DOHH2 (cell line): ENCODE results near the gene CBLN3.

Experiments used
- H3F3A ChIP-seq: fragments of 200-600 bp; sonication (generic), shearing (Covaris generic); 2 replicates; pipeline ENCODE4 v1.6.0; 2016; ENCODE audit warnings: antibody characterized with exemption, mild to moderate bottlenecking; ENCODE audit not compliant: control insufficient read depth, insufficient read depth
- H3K27ac ChIP-seq: fragments of 200-600 bp; sonication (generic); 2 replicates; pipeline ENCODE4 v1.5.1; 2014; ENCODE audit warnings: low read depth, mild to moderate bottlenecking, low read length, moderate library complexity
- H3K27me3 ChIP-seq: fragments of 200-600 bp; sonication (generic); 2 replicates; pipeline ENCODE4 v1.6.1; 2014; ENCODE audit warnings: mild to moderate bottlenecking, low read length, mixed read lengths; ENCODE audit not compliant: control insufficient read depth
- H3K36me3 ChIP-seq: fragments of 200-600 bp; sonication (generic); 2 replicates; pipeline ENCODE4 v1.6.1; 2014; ENCODE audit warnings: mild to moderate bottlenecking, low read length, moderate library complexity, mixed read lengths; ENCODE audit not compliant: control insufficient read depth
- H3K4me1 ChIP-seq: fragments of 200-600 bp; sonication (generic); 2 replicates; pipeline ENCODE4 v1.6.1; 2014; ENCODE audit warnings: mild to moderate bottlenecking, low read length, mixed read lengths; ENCODE audit not compliant: control insufficient read depth
- H3K4me2 ChIP-seq: fragments of 200-600 bp; sonication (generic); 2 replicates; pipeline ENCODE4 v1.6.0; 2014; ENCODE audit warnings: mild to moderate bottlenecking, low read length, moderate library complexity
- H3K4me3 ChIP-seq: fragments of 200-600 bp; sonication (generic); 2 replicates; pipeline ENCODE4 v1.5.1; 2014; ENCODE audit warnings: mild to moderate bottlenecking, low read length, mixed read lengths
- H3K79me2 ChIP-seq: fragments of 200-600 bp; sonication (generic); 2 replicates; pipeline ENCODE4 v1.6.1; 2014; ENCODE audit warnings: mild to moderate bottlenecking, low read length, mixed read lengths; ENCODE audit not compliant: control insufficient read depth
- H3K9me2 ChIP-seq: fragments of 200-600 bp; sonication (generic); replicated peaks from 2 replicates; pipeline ENCODE4 v1.6.1; 2014; ENCODE audit warnings: mild to moderate bottlenecking, low read length, mixed read lengths; ENCODE audit not compliant: control insufficient read depth
- H3K9me3 ChIP-seq: fragments of 200-600 bp; sonication (generic); 2 replicates; pipeline ENCODE4 v1.6.1; 2014; ENCODE audit warnings: antibody characterized with exemption, low read length, mixed read lengths; ENCODE audit not compliant: control insufficient read depth, insufficient read depth
- H4K20me1 ChIP-seq: fragments of 200-600 bp; sonication (generic); 2 replicates; pipeline ENCODE4 v1.6.0; 2014; ENCODE audit warnings: low read depth, mild to moderate bottlenecking, antibody characterized with exemption, low read length, moderate library complexity; ENCODE audit not compliant: control insufficient read depth, insufficient read depth
- EZH2phosphoT487 ChIP-seq: fragments of 200-600 bp; sonication (generic); IDR thresholded peaks from 2 replicates; pipeline ENCODE4 v1.6.1; 2017; ENCODE audit warnings: borderline replicate concordance, mild to moderate bottlenecking, antibody characterized with exemption, low read length, moderate library complexity, mixed read lengths
- TF ChIP-seq, protein P1 (sequence below): fragments of 200-600 bp; sonication (generic); IDR thresholded peaks from one replicate; pipeline ENCODE4 v1.5.1; 2014; ENCODE audit warnings: antibody characterized with exemption, mild to moderate bottlenecking, low read depth, low read length; ENCODE audit not compliant: poor library complexity, severe bottlenecking

CBLN3 gene

DNA sequence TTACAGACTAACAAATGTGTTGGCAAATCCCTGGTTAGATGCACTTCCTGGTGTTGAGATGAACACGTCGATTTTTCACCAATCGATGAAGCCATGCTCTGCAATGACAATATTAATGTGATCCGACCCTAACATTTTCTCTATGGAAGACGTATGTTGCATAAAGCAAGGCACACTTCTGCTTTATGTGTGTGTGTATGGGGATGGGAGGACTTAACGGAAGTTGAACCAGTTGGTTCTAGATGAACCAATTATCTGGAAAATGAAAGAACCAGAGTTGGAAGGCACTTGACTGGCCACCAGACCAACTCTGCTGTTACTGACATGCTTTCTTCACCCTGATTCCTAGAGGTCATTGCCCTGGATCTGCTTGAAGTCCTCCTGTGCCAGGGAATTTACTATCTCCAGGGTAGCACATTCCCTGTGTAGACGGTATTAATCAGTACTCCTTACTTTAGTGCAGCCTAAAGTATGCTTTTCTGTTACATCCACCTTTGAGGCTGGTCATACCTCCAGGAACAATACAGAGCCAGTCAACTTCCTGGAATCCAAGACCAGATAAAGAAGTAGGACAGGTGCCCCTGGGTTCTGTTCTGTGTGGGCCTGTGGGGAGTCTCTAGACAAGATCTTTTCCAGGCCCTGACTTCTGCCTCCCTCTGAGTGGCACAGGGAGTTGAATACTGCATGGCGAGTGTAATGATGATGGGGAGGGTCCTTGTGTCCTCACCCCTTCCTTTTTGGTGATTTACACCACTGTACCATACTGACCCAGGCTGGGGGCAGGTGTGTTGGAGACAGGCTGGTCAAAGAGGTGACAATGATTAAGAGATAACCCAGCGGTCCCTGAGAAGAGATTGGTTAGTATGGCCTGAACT lies 9.0 kb upstream of the CBLN3 start:
- Histone ChIP-seq H3K27ac (no peak overlapping the region; the same call in 1 of the 2 replicates), H3K4me1 (peaks cover 44% of the 10 kb centered on the region), H3K4me2 (no peak overlapping the region), H3K36me3 (peaks cover 68% of the 10 kb centered on the region), H3K9me2 (no peaks in the 10 kb centered on the region), H3K4me3 (no peak overlapping the region), H4K20me1 (no peaks in the 10 kb centered on the region), H3F3A (peaks cover 3% of the 10 kb centered on the region; the same call in 1 of the 2 replicates), H3K27me3 (no peaks in the 10 kb centered on the region), H3K79me2 (peaks cover 31% of the 10 kb centered on the region), H3K9me3 (no peaks in the 10 kb centered on the region)
- no peak for TF ChIP-seq EZH2phosphoT487
- TF ChIP-seq, protein P1, sequence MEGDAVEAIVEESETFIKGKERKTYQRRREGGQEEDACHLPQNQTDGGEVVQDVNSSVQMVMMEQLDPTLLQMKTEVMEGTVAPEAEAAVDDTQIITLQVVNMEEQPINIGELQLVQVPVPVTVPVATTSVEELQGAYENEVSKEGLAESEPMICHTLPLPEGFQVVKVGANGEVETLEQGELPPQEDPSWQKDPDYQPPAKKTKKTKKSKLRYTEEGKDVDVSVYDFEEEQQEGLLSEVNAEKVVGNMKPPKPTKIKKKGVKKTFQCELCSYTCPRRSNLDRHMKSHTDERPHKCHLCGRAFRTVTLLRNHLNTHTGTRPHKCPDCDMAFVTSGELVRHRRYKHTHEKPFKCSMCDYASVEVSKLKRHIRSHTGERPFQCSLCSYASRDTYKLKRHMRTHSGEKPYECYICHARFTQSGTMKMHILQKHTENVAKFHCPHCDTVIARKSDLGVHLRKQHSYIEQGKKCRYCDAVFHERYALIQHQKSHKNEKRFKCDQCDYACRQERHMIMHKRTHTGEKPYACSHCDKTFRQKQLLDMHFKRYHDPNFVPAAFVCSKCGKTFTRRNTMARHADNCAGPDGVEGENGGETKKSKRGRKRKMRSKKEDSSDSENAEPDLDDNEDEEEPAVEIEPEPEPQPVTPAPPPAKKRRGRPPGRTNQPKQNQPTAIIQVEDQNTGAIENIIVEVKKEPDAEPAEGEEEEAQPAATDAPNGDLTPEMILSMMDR, result no peak

DNA sequence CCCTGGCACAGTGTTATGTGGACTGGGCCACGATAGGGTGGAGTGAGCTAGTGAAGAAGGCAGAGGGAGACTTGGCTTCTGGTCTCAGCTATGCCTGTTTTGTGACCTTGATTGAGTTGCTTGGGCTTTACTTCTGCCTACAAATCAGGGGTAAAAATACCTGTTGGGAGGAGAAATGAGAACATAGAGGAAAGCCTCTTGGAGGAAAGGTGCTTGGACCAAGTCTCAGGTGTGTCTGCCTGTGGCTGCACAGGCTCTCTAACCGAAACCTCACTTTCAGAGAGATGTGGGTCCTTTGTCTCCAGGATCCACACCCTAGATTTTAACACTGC lies 8.2 kb upstream of the CBLN3 start:
- TF ChIP-seq EZH2phosphoT487, result no peak
- TF ChIP-seq, protein P1, result no peak
- Histone ChIP-seq H3K27ac (peak overlapping the region; percentile 72), H3K9me2 (no peaks in the 10 kb centered on the region), H3K79me2 (peaks cover 27% of the 10 kb centered on the region), H3K4me2 (peak overlapping the region; percentile 70), H3F3A (peaks cover 3% of the 10 kb centered on the region; the same call in 1 of the 2 replicates), H4K20me1 (peaks cover under 1% of the 10 kb centered on the region; the same call in 1 of the 2 replicates), H3K9me3 (no peaks in the 10 kb centered on the region), H3K4me1 (peaks cover 41% of the 10 kb centered on the region), H3K27me3 (no peaks in the 10 kb centered on the region), H3K36me3 (peaks cover 76% of the 10 kb centered on the region), H3K4me3 (peak overlapping the region; percentile 53; the same call in 1 of the 2 replicates)

DNA sequence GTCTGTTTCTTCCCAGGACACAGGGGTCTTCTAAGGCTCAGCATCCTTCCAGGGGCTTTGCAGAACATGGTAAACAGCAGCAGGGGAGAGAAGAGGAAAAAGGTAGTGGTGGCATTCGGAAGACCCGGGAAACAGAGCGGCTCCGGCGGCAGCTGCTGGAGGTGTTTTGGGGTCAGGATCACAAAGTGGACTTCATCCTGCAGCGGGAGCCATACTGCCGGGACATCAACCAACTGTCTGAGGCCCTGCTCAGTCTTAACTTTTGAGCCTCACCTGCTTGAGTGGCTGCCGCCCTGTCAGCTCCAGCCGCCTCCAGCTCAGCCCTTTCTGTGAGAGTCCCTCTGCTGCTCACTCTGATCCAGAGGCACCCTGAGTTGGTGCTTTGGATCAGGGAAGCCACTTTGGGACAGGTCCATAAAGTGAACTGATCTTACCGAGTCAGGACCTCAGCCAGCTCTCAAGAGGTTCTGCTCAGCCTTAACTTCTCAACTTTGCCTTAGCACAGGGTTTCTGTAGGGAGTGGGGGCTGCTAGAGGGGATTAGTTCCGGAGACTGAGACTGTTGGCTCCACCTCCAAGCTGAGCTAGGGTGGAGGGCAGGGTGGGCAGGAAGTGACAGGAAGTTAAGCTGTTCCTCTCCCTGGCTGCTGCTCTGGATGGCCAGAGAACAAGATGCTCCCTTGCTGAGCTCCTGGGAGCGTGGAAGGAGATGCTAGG lies 7.7 kb upstream of the CBLN3 start:
- Histone ChIP-seq H3K4me1 (peaks cover 41% of the 10 kb centered on the region), H3K9me2 (no peaks in the 10 kb centered on the region), H3K36me3 (peaks cover 81% of the 10 kb centered on the region), H3K4me3 (peak overlapping the region; percentile 53), H3K4me2 (peak overlapping the region; percentile 70), H4K20me1 (peaks cover 3% of the 10 kb centered on the region; the same call in 1 of the 2 replicates), H3K9me3 (no peaks in the 10 kb centered on the region), H3F3A (peaks cover 3% of the 10 kb centered on the region; the same call in 1 of the 2 replicates), H3K79me2 (peaks cover 30% of the 10 kb centered on the region), H3K27me3 (no peaks in the 10 kb centered on the region), H3K27ac (peak overlapping the region; percentile 72)
- TF ChIP-seq, protein P1, result peak; percentile 45
- TF ChIP-seq EZH2phosphoT487, result no peak
